H1 (cell line): ENCODE data around the gene RNASE1. TPM values are rescaled to one million over a fixed set of nuclear protein-coding genes. Genes with fewer than 3 reads are reported as not detected.
A peak's percentile ranks its signal among the peaks of the same experiment; 100 is the strongest.

Experiments
- CTCF ChIA-PET: fragments of 300-600 bp; sonication (Branson Sonifier 250); formaldehyde crosslinking; loops from one replicate; lab custom pipeline; 2021; ENCODE audit not compliant: partially characterized antibody; lab: Charles Lee
- POLR2A ChIA-PET: fragments of 300-600 bp; sonication (Branson Sonifier 250); formaldehyde crosslinking; loops from one replicate; lab custom pipeline; 2021; ENCODE audit warnings: inconsistent platforms; ENCODE audit not compliant: partially characterized antibody; lab: Charles Lee
- DNase-seq, 2 experiments: peaks; one replicate each; pipeline versions ENCODE4 v3.0.0 to v3.0.0-alpha.2; 2010 to 2022; ENCODE audit warnings: low spot score in 2 of 2, low read depth in 1 of 2, mixed read lengths in 1 of 2
- FAIRE-seq: peaks from 2 replicates; lab custom pipeline; 2011; peaks lifted over from hg19 to GRCh38; lab: Jason Lieb, UNC
- H2AFZ ChIP-seq: 2 replicates; pipeline ENCODE4 v1.8.1; 2012; ENCODE audit warnings: low read length, inconsistent platforms
- H2AK5ac ChIP-seq: 2 replicates; pipeline ENCODE4 v1.6.1; 2013; ENCODE audit warnings: low read depth, low read length
- H2BK120ac ChIP-seq: replicated peaks from 2 replicates; pipeline ENCODE3; 2013; ENCODE audit warnings: low read depth, low read length, inconsistent platforms
- H2BK12ac ChIP-seq: 2 replicates; pipeline ENCODE4 v1.6.1; 2013; ENCODE audit warnings: low read depth, low read length
- H2BK15ac ChIP-seq: 2 replicates; pipeline ENCODE4 v1.6.1; 2013; ENCODE audit warnings: low read length
- H2BK20ac ChIP-seq: 2 replicates; pipeline ENCODE4 v1.6.1; 2013; ENCODE audit warnings: low read length
- H2BK5ac ChIP-seq: 2 replicates; pipeline ENCODE4 v1.6.1; 2013; ENCODE audit warnings: low read depth, low read length
- H3K14ac ChIP-seq: 2 replicates; pipeline ENCODE4 v1.6.1; 2013; ENCODE audit warnings: inconsistent platforms; ENCODE audit not compliant: insufficient read length
- H3K18ac ChIP-seq: 2 replicates; pipeline ENCODE4 v1.6.1; 2013; ENCODE audit warnings: low read length; ENCODE audit errors: extremely low read depth
- H3K23ac ChIP-seq: 2 replicates; pipeline ENCODE4 v1.6.1; 2013; ENCODE audit warnings: inconsistent platforms; ENCODE audit not compliant: insufficient read length
- H3K23me2 ChIP-seq: 2 replicates; pipeline ENCODE4 v1.6.1; 2013; ENCODE audit warnings: low read depth, low read length
- H3K27ac ChIP-seq: 2 replicates; pipeline ENCODE4 v1.6.1; 2011; ENCODE audit warnings: low read depth, low read length, inconsistent platforms
- H3K27me3 ChIP-seq, 4 experiments: replicated peaks in 1 of 4; 1 replicate in 1 of 4; 2 replicates in 3 of 4; pipeline versions ENCODE4 v1.6.1 to v1.8.1; 2011 to 2013; ENCODE audit warnings: low read length in 3 of 4, mild to moderate bottlenecking in 3 of 4, inconsistent platforms in 2 of 4, mixed read lengths in 2 of 4, moderate library complexity in 1 of 4; ENCODE audit not compliant: control insufficient read depth in 3 of 4, insufficient read depth in 3 of 4; ENCODE audit errors: extremely low read depth in 1 of 4
- H3K36me3 ChIP-seq, 4 experiments: 2 replicates each; pipeline versions ENCODE4 v1.6.1 to v1.8.1; 2011 to 2013; ENCODE audit warnings: mild to moderate bottlenecking in 4 of 4, low read length in 3 of 4, moderate library complexity in 2 of 4, control low read depth in 1 of 4, inconsistent platforms in 1 of 4; ENCODE audit not compliant: insufficient read depth in 4 of 4, control insufficient read depth in 2 of 4
- H3K4ac ChIP-seq: replicated peaks from 2 replicates; pipeline ENCODE3; 2013; ENCODE audit warnings: low read length, low read depth, mixed read lengths, inconsistent platforms; ENCODE audit not compliant: insufficient read length
- H3K4me1 ChIP-seq, 4 experiments: replicated peaks in 1 of 4; 1 replicate in 1 of 4; 2 replicates in 3 of 4; pipeline versions ENCODE4 v1.6.1 to v1.8.1; 2011 to 2013; ENCODE audit warnings: low read length in 3 of 4, inconsistent platforms in 2 of 4, mixed read lengths in 1 of 4; ENCODE audit not compliant: insufficient read depth in 4 of 4, control insufficient read depth in 3 of 4
- H3K4me2 ChIP-seq, 2 experiments: 2 replicates each; pipeline versions ENCODE4 v1.6.1 to v1.8.1; 2011 to 2013; ENCODE audit warnings: low read depth in 2 of 2, low read length in 2 of 2, control low read depth in 1 of 2, inconsistent platforms in 1 of 2, mild to moderate bottlenecking in 1 of 2; ENCODE audit not compliant: insufficient read depth in 1 of 2
- H3K4me3 ChIP-seq, 4 experiments: fragments of 200-600, 300-600 bp in 1 of 4; sonication (generic), shearing (Covaris generic), sonication (Bioruptor Twin) in 1 of 4; 2 replicates each; pipeline versions ENCODE4 v1.5.1 to v1.8.1; 2011 to 2016; ENCODE audit warnings: low read length in 4 of 4, low read depth in 3 of 4, control low read depth in 2 of 4, inconsistent platforms in 2 of 4, mild to moderate bottlenecking in 2 of 4, mixed read lengths in 1 of 4, moderate library complexity in 1 of 4; ENCODE audit not compliant: insufficient read depth in 2 of 4; ENCODE audit errors: extremely low read depth in 1 of 4
- H3K56ac ChIP-seq: replicated peaks from 2 replicates; pipeline ENCODE3; 2013; ENCODE audit warnings: low read depth, mild to moderate bottlenecking, mixed read lengths, low read length, inconsistent platforms; ENCODE audit not compliant: insufficient read length
- H3K79me1 ChIP-seq: 2 replicates; pipeline ENCODE4 v1.6.1; 2013; ENCODE audit warnings: low read depth, low read length, control low read depth
- H3K79me2 ChIP-seq, 2 experiments: 2 replicates each; pipeline versions ENCODE4 v1.6.1 to v1.8.1; 2012 to 2013; ENCODE audit warnings: low read length in 2 of 2, mild to moderate bottlenecking in 2 of 2, inconsistent platforms in 1 of 2; ENCODE audit not compliant: insufficient read depth in 2 of 2, control insufficient read depth in 1 of 2
- H3K9ac ChIP-seq, 4 experiments: replicated peaks in 1 of 4; 1 replicate in 1 of 4; 2 replicates in 3 of 4; pipeline versions ENCODE4 v1.6.1 to v1.8.1; 2011 to 2013; ENCODE audit warnings: low read depth in 3 of 4, low read length in 3 of 4, control low read depth in 2 of 4, mild to moderate bottlenecking in 2 of 4, moderate library complexity in 2 of 4, inconsistent platforms in 1 of 4; ENCODE audit errors: extremely low read depth in 1 of 4
- H3K9me3 ChIP-seq, 2 experiments: 2 replicates each; pipeline versions ENCODE4 v1.6.1 to v1.8.1; 2012 to 2013; ENCODE audit warnings: mild to moderate bottlenecking in 2 of 2, moderate library complexity in 2 of 2, control low read depth in 1 of 2, inconsistent platforms in 1 of 2, low read depth in 1 of 2, low read length in 1 of 2, mixed read lengths in 1 of 2; ENCODE audit not compliant: insufficient read depth in 2 of 2
- H4K20me1 ChIP-seq, 2 experiments: replicated peaks in 1 of 2; 2 replicates each; pipeline versions ENCODE3 to v1.8.1; 2011 to 2013; ENCODE audit warnings: inconsistent platforms in 2 of 2, low read length in 2 of 2, mild to moderate bottlenecking in 1 of 2; ENCODE audit not compliant: insufficient read depth in 2 of 2, control insufficient read depth in 1 of 2
- H4K5ac ChIP-seq: 2 replicates; pipeline ENCODE4 v1.6.1; 2013; ENCODE audit warnings: low read length, low read depth, mixed read lengths, inconsistent platforms; ENCODE audit not compliant: insufficient read length
- H4K8ac ChIP-seq: 2 replicates; pipeline ENCODE4 v1.8.0; 2013; ENCODE audit warnings: mild to moderate bottlenecking, moderate library complexity, low read length, inconsistent platforms; ENCODE audit not compliant: insufficient read depth; ENCODE audit errors: extremely low read depth
- H4K91ac ChIP-seq: replicated peaks from 2 replicates; pipeline ENCODE3; 2013; ENCODE audit warnings: low read length, mixed read lengths, inconsistent platforms; ENCODE audit not compliant: insufficient read length
- MAFK ChIP-seq: IDR thresholded peaks from 2 replicates; pipeline ENCODE4 v1.6.1; 2012; ENCODE audit warnings: low read depth, mild to moderate bottlenecking, improper control_type of control experiment, low read length
- WGBS, 2 experiments: shearing (Covaris generic) in 1 of 2; methylation state at CpG; one replicate each; pipeline versions ENCODE4 v1.1.6 to v1.1.7; 2013 to 2015; ENCODE audit warnings: low lambda C conversion rate in 2 of 2, mixed read lengths in 2 of 2, inconsistent platforms in 1 of 2, low coverage in 1 of 2, missing lambda C conversion rate in 1 of 2; ENCODE audit not compliant: insufficient replicate concordance in 2 of 2, insufficient coverage in 1 of 2, insufficient read length in 1 of 2; ENCODE audit errors: extremely low coverage in 1 of 2, missing lambda C conversion rate in 1 of 2; 5-methylcytosine and 5-hydroxymethylcytosine counted together
- polyA plus RNA-seq, 7 experiments: library from polyadenylated mRNA; depleted of rRNA in 3 of 7; stranded (reverse) in 5 of 7; unstranded in 2 of 7; fragments of >200 nt in 5 of 7; fragments of 200-250 nt in 2 of 7; gene quantifications; 1 replicate in 5 of 7; 2 replicates in 1 of 7; 4 replicates in 1 of 7; pipeline versions ENCODE4 v1.2.1 to v1.2.3, GENCODE V29; 2011 to 2013; ENCODE audit warnings: missing spikeins in 2 of 7, mixed read lengths in 2 of 7
- total RNA-seq: library from RNA; stranded (reverse); fragmentation: NEBNext Ultra II Directional; extraction: Animal tissue kit (Norgen Biotek cat#: 25700); gene quantifications from 2 replicates; pipeline ENCODE4 v1.2.1, GENCODE V29; 2021
- TF ChIP-seq, protein P1 (sequence below), 3 experiments: IDR thresholded peaks; 1 replicate in 2 of 3; 2 replicates in 1 of 3; pipeline versions ENCODE4 v1.5.1 to v1.6.1; 2011; ENCODE audit warnings: low read length in 3 of 3, mild to moderate bottlenecking in 3 of 3, inconsistent platforms in 2 of 3, low read depth in 1 of 3, moderate library complexity in 1 of 3; ENCODE audit not compliant: insufficient read depth in 1 of 3; ENCODE audit errors: control extremely low read depth in 1 of 3

The RNASE1 gene
- total and polyA plus RNA-seq, 2 of the 8 experiments (the other 6 are each of a cell fraction or from before 2014, with no cell fraction given) = 2.2 to 13.4 TPM

DNA sequence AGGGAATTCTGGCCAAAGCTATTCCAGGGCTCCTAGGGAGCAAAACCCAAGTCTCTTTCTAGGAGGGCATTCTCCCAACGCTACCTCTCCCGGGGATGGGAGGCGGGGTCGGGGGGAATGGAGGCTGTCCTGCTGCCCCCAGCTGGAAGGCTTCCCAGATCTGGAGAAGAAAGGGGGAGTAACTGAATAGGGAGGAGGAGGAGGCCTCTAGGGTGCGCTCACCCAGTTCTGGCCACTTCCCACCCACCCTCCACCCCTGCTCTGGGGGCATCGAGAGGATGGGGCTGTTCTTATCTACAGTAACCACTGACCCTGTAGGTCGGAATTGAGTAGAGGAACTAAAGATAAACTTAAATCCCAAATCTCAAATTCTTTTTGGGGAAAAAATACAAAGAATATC, 579 bp upstream of the RNASE1 start:
- H2AFZ ChIP-seq = no peak overlapping the region
- no peaks in the 10 kb centered on the region for H3K27me3 ChIP-seq
- H3K9ac ChIP-seq = no peak overlapping the region
- H4K20me1 ChIP-seq = no peaks in the 10 kb centered on the region
- 86% methylated on average over 6 of the region's 7 CpGs; no CpG with 5 or more reads in 1 of the 2 experiments for WGBS, 2 experiments
- no peaks in the 10 kb centered on the region for H3K79me2 ChIP-seq
- no peak overlapping the region for H4K5ac ChIP-seq
- DNase-seq = no peak
- no peaks in the 10 kb centered on the region for H3K23me2 ChIP-seq
- H4K8ac ChIP-seq = no peak overlapping the region
- H3K4ac ChIP-seq = no peak overlapping the region
- H3K79me1 ChIP-seq = no peaks in the 10 kb centered on the region
- peaks cover 2 to 8% (median 6%) of the 10 kb centered on the region in 4 experiments; a peak in 3 of 7 replicates for H3K4me1 ChIP-seq
- no peaks in the 10 kb centered on the region for H3K36me3 ChIP-seq
- ChIA-PET POLR2A (interaction anchor here (2.4 kb wide), 1 partner anchor 17 kb away, joined by 7 read pairs; no protein-coding TSS in a partner anchor), CTCF (interaction anchor here (0.8 to 1.4 kb wide), 7 partner anchors 15 to 205 kb away, joined by 3 to 5 read pairs (median 3); no protein-coding TSS in a partner anchor)
- H2BK15ac ChIP-seq = no peak overlapping the region
- no peak overlapping the region for H3K14ac ChIP-seq
- H3K56ac ChIP-seq = no peak overlapping the region
- no peak overlapping the region for H2AK5ac ChIP-seq
- no peaks in the 10 kb centered on the region for H3K9me3 ChIP-seq
- H2BK5ac ChIP-seq = no peak overlapping the region
- H2BK20ac ChIP-seq = no peak overlapping the region
- TF ChIP-seq MAFK = no peak
- TF ChIP-seq, protein P1, sequence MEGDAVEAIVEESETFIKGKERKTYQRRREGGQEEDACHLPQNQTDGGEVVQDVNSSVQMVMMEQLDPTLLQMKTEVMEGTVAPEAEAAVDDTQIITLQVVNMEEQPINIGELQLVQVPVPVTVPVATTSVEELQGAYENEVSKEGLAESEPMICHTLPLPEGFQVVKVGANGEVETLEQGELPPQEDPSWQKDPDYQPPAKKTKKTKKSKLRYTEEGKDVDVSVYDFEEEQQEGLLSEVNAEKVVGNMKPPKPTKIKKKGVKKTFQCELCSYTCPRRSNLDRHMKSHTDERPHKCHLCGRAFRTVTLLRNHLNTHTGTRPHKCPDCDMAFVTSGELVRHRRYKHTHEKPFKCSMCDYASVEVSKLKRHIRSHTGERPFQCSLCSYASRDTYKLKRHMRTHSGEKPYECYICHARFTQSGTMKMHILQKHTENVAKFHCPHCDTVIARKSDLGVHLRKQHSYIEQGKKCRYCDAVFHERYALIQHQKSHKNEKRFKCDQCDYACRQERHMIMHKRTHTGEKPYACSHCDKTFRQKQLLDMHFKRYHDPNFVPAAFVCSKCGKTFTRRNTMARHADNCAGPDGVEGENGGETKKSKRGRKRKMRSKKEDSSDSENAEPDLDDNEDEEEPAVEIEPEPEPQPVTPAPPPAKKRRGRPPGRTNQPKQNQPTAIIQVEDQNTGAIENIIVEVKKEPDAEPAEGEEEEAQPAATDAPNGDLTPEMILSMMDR (IDR thresholded peaks at IDR 0.05; ENCODE audit: control extremely low read depth in 1 of 3, insufficient read depth in 1 of 3, low read depth in 1 of 3, low read length in 3 of 3) = peak in 2 of 3 experiments; percentile 8 to 19; a peak in 2 of 4 replicates
- H2BK12ac ChIP-seq = peak overlapping the region; percentile 44; the same call in 1 of the 2 replicates
- no peak overlapping the region for H2BK120ac ChIP-seq
- H3K23ac ChIP-seq = no peak overlapping the region
- no peak for FAIRE-seq
- H4K91ac ChIP-seq = no peak overlapping the region
- H3K27ac ChIP-seq = no peak overlapping the region
- H3K4me3 ChIP-seq = no peak overlapping the region
- H3K4me2 ChIP-seq = no peak overlapping the region
- no peak overlapping the region for H3K18ac ChIP-seq
